Karpas-422 (cell line): ENCODE measurements around the gene ZNF827. TPM values are rescaled to one million over a fixed set of nuclear protein-coding genes. Genes with fewer than 3 reads are reported as not detected.

ENCODE experiments used
- DNase-seq: peaks from one replicate; pipeline ENCODE4 v3.0.0-alpha.2; 2015
- H2AFZ ChIP-seq: fragments of 200-600 bp; sonication (generic); 2 replicates; pipeline ENCODE4 v1.6.1; 2014; ENCODE audit warnings: antibody characterized with exemption, low read length, mixed read lengths
- H3K27ac ChIP-seq: fragments of 200-600 bp; sonication (generic); 2 replicates; pipeline ENCODE4 v1.5.1; 2014; ENCODE audit warnings: mild to moderate bottlenecking, low read length, moderate library complexity
- H3K27me3 ChIP-seq: fragments of 200-600 bp; sonication (generic); 2 replicates; pipeline ENCODE4 v1.6.1; 2014; ENCODE audit warnings: low read length, mixed read lengths
- H3K36me3 ChIP-seq: fragments of 200-600 bp; sonication (generic); 2 replicates; pipeline ENCODE4 v1.6.1; 2014; ENCODE audit warnings: low read length, mixed read lengths; ENCODE audit not compliant: insufficient read depth
- H3K4me1 ChIP-seq: fragments of 200-600 bp; sonication (generic); 2 replicates; pipeline ENCODE4 v1.6.1; 2014; ENCODE audit warnings: mild to moderate bottlenecking, low read length, mixed read lengths
- H3K4me2 ChIP-seq: fragments of 200-600 bp; sonication (generic); 2 replicates; pipeline ENCODE4 v1.6.1; 2014; ENCODE audit warnings: low read length, low read depth, mild to moderate bottlenecking; ENCODE audit not compliant: poor library complexity, severe bottlenecking
- H3K4me3 ChIP-seq: fragments of 200-600 bp; sonication (generic); 2 replicates; pipeline ENCODE4 v1.5.1; 2014; ENCODE audit warnings: mild to moderate bottlenecking, antibody characterized with exemption, low read length, mixed read lengths
- H3K79me2 ChIP-seq: fragments of 200-600 bp; sonication (generic); 2 replicates; pipeline ENCODE4 v1.6.1; 2014; ENCODE audit warnings: mild to moderate bottlenecking, low read length, mixed read lengths
- H3K9ac ChIP-seq: fragments of 200-600 bp; sonication (generic); 2 replicates; pipeline ENCODE4 v1.6.0; 2014; ENCODE audit warnings: low read length
- H3K9me2 ChIP-seq: fragments of 200-600 bp; sonication (generic), shearing (Covaris generic); replicated peaks from 2 replicates; pipeline ENCODE4 v1.6.0; 2014; ENCODE audit warnings: mild to moderate bottlenecking, low read length, moderate library complexity; ENCODE audit not compliant: insufficient read depth
- H3K9me3 ChIP-seq: fragments of 300-700, 200-600 bp; sonication (generic); 2 replicates; pipeline ENCODE4 v1.6.1; 2014; ENCODE audit warnings: low read length, mixed read lengths
- H4K20me1 ChIP-seq: fragments of 200-600 bp; sonication (generic); 2 replicates; pipeline ENCODE4 v1.6.1; 2014; ENCODE audit warnings: mild to moderate bottlenecking, antibody characterized with exemption, low read length, low read depth; ENCODE audit not compliant: insufficient read depth
- total RNA-seq: library from RNA; depleted of rRNA; stranded (reverse); fragments of >200 nt; shearing (Covaris generic); gene quantifications from 2 replicates; pipeline ENCODE4 v1.2.3, GENCODE V29; 2014; ENCODE audit warnings: low replicate concordance

Gene ZNF827
- total RNA-seq, 1 experiment from 2014 or later = 70.4 TPM

- no peak overlapping the region for H3K4me3 ChIP-seq
- no peaks in the 10 kb centered on the region for H3K9me3 ChIP-seq
- H2AFZ ChIP-seq = no peak overlapping the region
- no peak overlapping the region for H3K27ac ChIP-seq
- H4K20me1 ChIP-seq = no peaks in the 10 kb centered on the region
- H3K9me2 ChIP-seq = no peaks in the 10 kb centered on the region
- no peak overlapping the region for H3K4me2 ChIP-seq
- no peaks in the 10 kb centered on the region for H3K79me2 ChIP-seq
- H3K27me3 ChIP-seq = no peaks in the 10 kb centered on the region
- no peak overlapping the region for H3K9ac ChIP-seq
- peaks cover 14% of the 10 kb centered on the region; the same call in 1 of the 2 replicates for H3K36me3 ChIP-seq
- DNase-seq = no peak
- H3K4me1 ChIP-seq = no peaks in the 10 kb centered on the region
These were observed 178.4 kb downstream of the ZNF827 start for GRCh38 chr4:145760176-145760575.

- no peak for DNase-seq
- Histone ChIP-seq H3K79me2 (no peaks in the 10 kb centered on the region), H3K4me1 (no peaks in the 10 kb centered on the region), H3K9me2 (no peaks in the 10 kb centered on the region), H2AFZ (no peak overlapping the region), H3K27me3 (no peaks in the 10 kb centered on the region), H3K4me3 (no peak overlapping the region), H3K27ac (no peak overlapping the region), H3K9me3 (no peaks in the 10 kb centered on the region), H3K36me3 (0 out of 2 replicates have a peak, but pooled peaks cover 4% of the 10 kb centered on the region), H4K20me1 (no peaks in the 10 kb centered on the region), H3K9ac (no peak overlapping the region), H3K4me2 (no peak overlapping the region)
These were observed 181.4 kb downstream of the ZNF827 start for GRCh38 chr4:145757188-145757587.

GRCh38 chr4:145756244-145756643 lies 182.4 kb downstream of the ZNF827 start:
- 0 out of 2 replicates have a peak, but pooled peaks cover 3% of the 10 kb centered on the region for H3K36me3 ChIP-seq
- H3K79me2 ChIP-seq = no peaks in the 10 kb centered on the region
- no peak overlapping the region for H2AFZ ChIP-seq
- no peak overlapping the region for H3K27ac ChIP-seq
- H4K20me1 ChIP-seq = no peaks in the 10 kb centered on the region
- no peak overlapping the region for H3K4me2 ChIP-seq
- H3K9ac ChIP-seq = no peak overlapping the region
- H3K9me2 ChIP-seq = no peaks in the 10 kb centered on the region
- H3K4me1 ChIP-seq = no peaks in the 10 kb centered on the region
- no peaks in the 10 kb centered on the region for H3K9me3 ChIP-seq
- DNase-seq = no peak
- H3K27me3 ChIP-seq = no peaks in the 10 kb centered on the region
- no peak overlapping the region for H3K4me3 ChIP-seq

GRCh38 chr4:145755802-145756201 lies 182.8 kb downstream of the ZNF827 start:
- Histone ChIP-seq H3K9ac (no peak overlapping the region), H3K27ac (no peak overlapping the region), H3K9me2 (no peaks in the 10 kb centered on the region), H3K36me3 (no peaks in the 10 kb centered on the region), H3K9me3 (no peaks in the 10 kb centered on the region), H3K27me3 (no peaks in the 10 kb centered on the region), H3K4me2 (no peak overlapping the region), H3K79me2 (no peaks in the 10 kb centered on the region), H2AFZ (no peak overlapping the region), H4K20me1 (no peaks in the 10 kb centered on the region), H3K4me1 (no peaks in the 10 kb centered on the region), H3K4me3 (no peak overlapping the region)
- no peak for DNase-seq

- no peaks in the 10 kb centered on the region for H3K9me3 ChIP-seq
- H3K9ac ChIP-seq = no peak overlapping the region
- no peaks in the 10 kb centered on the region for H3K79me2 ChIP-seq
- no peaks in the 10 kb centered on the region for H3K27me3 ChIP-seq
- no peak overlapping the region for H3K27ac ChIP-seq
- DNase-seq = no peak
- H4K20me1 ChIP-seq = no peaks in the 10 kb centered on the region
- H3K36me3 ChIP-seq = no peaks in the 10 kb centered on the region
- no peaks in the 10 kb centered on the region for H3K4me1 ChIP-seq
- no peak overlapping the region for H3K4me3 ChIP-seq
- no peak overlapping the region for H3K4me2 ChIP-seq
- peaks cover 7% of the 10 kb centered on the region; the same call in 1 of the 2 replicates for H3K9me2 ChIP-seq
- no peak overlapping the region for H2AFZ ChIP-seq
These were observed 195.0 kb downstream of the ZNF827 start for GRCh38 chr4:145743641-145744040.

- Histone ChIP-seq H3K4me3 (no peak overlapping the region), H3K4me2 (no peak overlapping the region), H3K79me2 (no peaks in the 10 kb centered on the region), H3K9me2 (peaks cover 7% of the 10 kb centered on the region; the same call in 1 of the 2 replicates), H3K9me3 (no peaks in the 10 kb centered on the region), H4K20me1 (no peaks in the 10 kb centered on the region), H3K9ac (no peak overlapping the region), H3K4me1 (no peaks in the 10 kb centered on the region), H2AFZ (no peak overlapping the region), H3K27me3 (no peaks in the 10 kb centered on the region), H3K27ac (no peak overlapping the region), H3K36me3 (no peaks in the 10 kb centered on the region)
- DNase-seq = no peak
These were observed 197.8 kb downstream of the ZNF827 start for GRCh38 chr4:145740806-145741205.

- no peaks in the 10 kb centered on the region for H3K36me3 ChIP-seq
- no peaks in the 10 kb centered on the region for H3K4me1 ChIP-seq
- H4K20me1 ChIP-seq = no peaks in the 10 kb centered on the region
- no peak overlapping the region for H2AFZ ChIP-seq
- no peak for DNase-seq
- H3K27me3 ChIP-seq = no peaks in the 10 kb centered on the region
- no peak overlapping the region for H3K4me3 ChIP-seq
- no peak overlapping the region for H3K9ac ChIP-seq
- H3K9me3 ChIP-seq = no peaks in the 10 kb centered on the region
- H3K79me2 ChIP-seq = no peaks in the 10 kb centered on the region
- no peak overlapping the region for H3K4me2 ChIP-seq
- peaks cover 7% of the 10 kb centered on the region; the same call in 1 of the 2 replicates for H3K9me2 ChIP-seq
- H3K27ac ChIP-seq = no peak overlapping the region
These were observed 198.8 kb downstream of the ZNF827 start for GRCh38 chr4:145739845-145740244.

- H2AFZ ChIP-seq = no peak overlapping the region
- H3K9me2 ChIP-seq = no peaks in the 10 kb centered on the region
- no peak overlapping the region for H3K27ac ChIP-seq
- no peak for DNase-seq
- no peaks in the 10 kb centered on the region for H3K27me3 ChIP-seq
- no peak overlapping the region for H3K4me2 ChIP-seq
- H4K20me1 ChIP-seq = no peaks in the 10 kb centered on the region
- no peak overlapping the region for H3K4me3 ChIP-seq
- H3K9me3 ChIP-seq = no peaks in the 10 kb centered on the region
- no peak overlapping the region for H3K9ac ChIP-seq
- no peaks in the 10 kb centered on the region for H3K36me3 ChIP-seq
- H3K4me1 ChIP-seq = peaks cover 9% of the 10 kb centered on the region
- H3K79me2 ChIP-seq = no peaks in the 10 kb centered on the region
These were observed 202.3 kb downstream of the ZNF827 start for GRCh38 chr4:145736241-145736831.
